Astrocyte (in vitro differentiated cells and primary cell): ENCODE data around the gene BLTP3A. TPM values are rescaled to one million over a fixed set of nuclear protein-coding genes. Genes with fewer than 3 reads are reported as not detected.

ENCODE experiments used
- DNase-seq: peaks from one replicate; pipeline ENCODE4 v3.0.0-alpha.2; 2010; ENCODE audit warnings: low read depth
- FAIRE-seq: peaks from 2 replicates; lab custom pipeline; 2011; peaks lifted over from hg19 to GRCh38; lab: Jason Lieb, UNC
- H2AFZ ChIP-seq: 2 replicates; pipeline ENCODE4 v1.6.0; 2012; ENCODE audit warnings: low read depth, low read length, inconsistent platforms
- H3K27ac ChIP-seq: 2 replicates; pipeline ENCODE4 v1.5.1; 2011; ENCODE audit warnings: low read depth, low read length, inconsistent platforms
- H3K27me3 ChIP-seq: 2 replicates; pipeline ENCODE4 v1.6.0; 2011; ENCODE audit warnings: low read length, inconsistent platforms; ENCODE audit not compliant: insufficient read depth
- H3K36me3 ChIP-seq: 2 replicates; pipeline ENCODE4 v1.5.1; 2011; ENCODE audit warnings: low read length, inconsistent platforms; ENCODE audit not compliant: insufficient read depth
- H3K4me1 ChIP-seq: 2 replicates; pipeline ENCODE4 v1.5.1; 2011; ENCODE audit warnings: low read length, inconsistent platforms; ENCODE audit not compliant: insufficient read depth
- H3K4me2 ChIP-seq: 2 replicates; pipeline ENCODE4 v1.6.0; 2012; ENCODE audit warnings: low read length, inconsistent platforms
- H3K4me3 ChIP-seq: 2 replicates; pipeline ENCODE4 v1.5.1; 2011; ENCODE audit warnings: low read depth, mild to moderate bottlenecking, low read length, inconsistent platforms; ENCODE audit not compliant: insufficient read depth
- H3K79me2 ChIP-seq: 2 replicates; pipeline ENCODE4 v1.6.0; 2012; ENCODE audit warnings: mild to moderate bottlenecking, low read length, inconsistent platforms; ENCODE audit not compliant: insufficient read depth
- H3K9ac ChIP-seq: 2 replicates; pipeline ENCODE4 v1.6.0; 2012; ENCODE audit warnings: mild to moderate bottlenecking, low read length, inconsistent platforms
- H3K9me3 ChIP-seq: 2 replicates; pipeline ENCODE4 v1.5.1; 2012; ENCODE audit warnings: low read depth, mild to moderate bottlenecking, low read length, inconsistent platforms; ENCODE audit not compliant: insufficient read depth
- H4K20me1 ChIP-seq: 2 replicates; pipeline ENCODE4 v1.6.0; 2012; ENCODE audit warnings: low read length, inconsistent platforms; ENCODE audit not compliant: insufficient read depth
- H3K27ac Mint-ChIP-seq: one replicate; pipeline ENCODE4 v1.8.0; 2021; ENCODE audit warnings: mild to moderate bottlenecking, mixed read lengths; ENCODE audit not compliant: unreplicated experiment
- H3K27me3 Mint-ChIP-seq: one replicate; pipeline ENCODE4 v1.8.0; 2021; ENCODE audit warnings: low read depth, mixed read lengths; ENCODE audit not compliant: unreplicated experiment
- H3K36me3 Mint-ChIP-seq: one replicate; pipeline ENCODE4 v1.8.0; 2021; ENCODE audit warnings: low read depth, mixed read lengths; ENCODE audit not compliant: unreplicated experiment
- H3K4me1 Mint-ChIP-seq: one replicate; pipeline ENCODE4 v1.8.0; 2021; ENCODE audit warnings: low read depth, mixed read lengths; ENCODE audit not compliant: unreplicated experiment
- H3K4me3 Mint-ChIP-seq: one replicate; pipeline ENCODE4 v1.8.0; 2021; ENCODE audit warnings: mild to moderate bottlenecking, moderate library complexity, mixed read lengths; ENCODE audit not compliant: unreplicated experiment
- H3K9me3 Mint-ChIP-seq: one replicate; pipeline ENCODE4 v1.8.0; 2021; ENCODE audit warnings: mild to moderate bottlenecking, mixed read lengths; ENCODE audit not compliant: unreplicated experiment
- EZH2 ChIP-seq: IDR thresholded peaks from 2 replicates; pipeline ENCODE4 v1.6.1; 2012; ENCODE audit warnings: mild to moderate bottlenecking, low read length, inconsistent platforms; ENCODE audit not compliant: insufficient read depth
- total RNA-seq: library from RNA; stranded (reverse); gene quantifications from 2 replicates; pipeline ENCODE4 v1.2.1, GENCODE V29; 2021
- TF ChIP-seq, protein P1 (sequence below): IDR thresholded peaks from 2 replicates; pipeline ENCODE4 v1.5.1; 2011; ENCODE audit warnings: low read depth, mild to moderate bottlenecking, inconsistent platforms, low read length, moderate library complexity; ENCODE audit not compliant: insufficient read depth

BLTP3A gene
- total RNA-seq, 1 donor from 2014 or later: 25.1 TPM

GRCh38 chr6:34832942-34833341, 41.1 kb downstream of the BLTP3A start:
- H3K36me3 Mint-ChIP-seq: peaks cover 19% of the 10 kb centered on the region
- H2AFZ ChIP-seq: no peak overlapping the region
- no peaks in the 10 kb centered on the region for H3K9me3 Mint-ChIP-seq
- no peak overlapping the region for H3K4me3 Mint-ChIP-seq
- TF ChIP-seq, protein P1, sequence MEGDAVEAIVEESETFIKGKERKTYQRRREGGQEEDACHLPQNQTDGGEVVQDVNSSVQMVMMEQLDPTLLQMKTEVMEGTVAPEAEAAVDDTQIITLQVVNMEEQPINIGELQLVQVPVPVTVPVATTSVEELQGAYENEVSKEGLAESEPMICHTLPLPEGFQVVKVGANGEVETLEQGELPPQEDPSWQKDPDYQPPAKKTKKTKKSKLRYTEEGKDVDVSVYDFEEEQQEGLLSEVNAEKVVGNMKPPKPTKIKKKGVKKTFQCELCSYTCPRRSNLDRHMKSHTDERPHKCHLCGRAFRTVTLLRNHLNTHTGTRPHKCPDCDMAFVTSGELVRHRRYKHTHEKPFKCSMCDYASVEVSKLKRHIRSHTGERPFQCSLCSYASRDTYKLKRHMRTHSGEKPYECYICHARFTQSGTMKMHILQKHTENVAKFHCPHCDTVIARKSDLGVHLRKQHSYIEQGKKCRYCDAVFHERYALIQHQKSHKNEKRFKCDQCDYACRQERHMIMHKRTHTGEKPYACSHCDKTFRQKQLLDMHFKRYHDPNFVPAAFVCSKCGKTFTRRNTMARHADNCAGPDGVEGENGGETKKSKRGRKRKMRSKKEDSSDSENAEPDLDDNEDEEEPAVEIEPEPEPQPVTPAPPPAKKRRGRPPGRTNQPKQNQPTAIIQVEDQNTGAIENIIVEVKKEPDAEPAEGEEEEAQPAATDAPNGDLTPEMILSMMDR: no peak
- no peak for TF ChIP-seq EZH2
- no peaks in the 10 kb centered on the region for H4K20me1 ChIP-seq
- no peak for DNase-seq
- no peak overlapping the region for H3K27ac ChIP-seq
- H3K4me1 ChIP-seq: no peaks in the 10 kb centered on the region
- H3K27ac Mint-ChIP-seq: no peak overlapping the region
- H3K4me2 ChIP-seq: no peak overlapping the region
- H3K27me3 ChIP-seq: no peaks in the 10 kb centered on the region
- H3K79me2 ChIP-seq: no peaks in the 10 kb centered on the region
- FAIRE-seq: no peak
- H3K4me1 Mint-ChIP-seq: peaks cover 8% of the 10 kb centered on the region
- H3K9me3 ChIP-seq: no peaks in the 10 kb centered on the region
- H3K27me3 Mint-ChIP-seq: no peaks in the 10 kb centered on the region
- no peaks in the 10 kb centered on the region for H3K36me3 ChIP-seq
- no peak overlapping the region for H3K9ac ChIP-seq
- no peak overlapping the region for H3K4me3 ChIP-seq

GRCh38 chr6:34834789-34835518, 43.1 kb downstream of the BLTP3A start:
- no peaks in the 10 kb centered on the region for H3K9me3 Mint-ChIP-seq
- no peak overlapping the region for H3K27ac ChIP-seq
- H3K27me3 Mint-ChIP-seq: no peaks in the 10 kb centered on the region
- H3K9me3 ChIP-seq: no peaks in the 10 kb centered on the region
- no peaks in the 10 kb centered on the region for H3K36me3 ChIP-seq
- H4K20me1 ChIP-seq: no peaks in the 10 kb centered on the region
- peaks cover 27% of the 10 kb centered on the region for H3K36me3 Mint-ChIP-seq
- FAIRE-seq (no peak), DNase-seq (peak; percentile 11)
- peak overlapping the region; percentile 29 for H3K27ac Mint-ChIP-seq
- no peaks in the 10 kb centered on the region for H3K27me3 ChIP-seq
- H3K79me2 ChIP-seq: no peaks in the 10 kb centered on the region
- no peak overlapping the region for H2AFZ ChIP-seq
- H3K4me2 ChIP-seq: no peak overlapping the region
- H3K4me1 Mint-ChIP-seq: peaks cover 8% of the 10 kb centered on the region
- H3K4me3 Mint-ChIP-seq: no peak overlapping the region
- no peak overlapping the region for H3K4me3 ChIP-seq
- H3K4me1 ChIP-seq: no peaks in the 10 kb centered on the region
- TF ChIP-seq EZH2: no peak
- TF ChIP-seq, protein P1: no peak
- H3K9ac ChIP-seq: no peak overlapping the region

DNA sequence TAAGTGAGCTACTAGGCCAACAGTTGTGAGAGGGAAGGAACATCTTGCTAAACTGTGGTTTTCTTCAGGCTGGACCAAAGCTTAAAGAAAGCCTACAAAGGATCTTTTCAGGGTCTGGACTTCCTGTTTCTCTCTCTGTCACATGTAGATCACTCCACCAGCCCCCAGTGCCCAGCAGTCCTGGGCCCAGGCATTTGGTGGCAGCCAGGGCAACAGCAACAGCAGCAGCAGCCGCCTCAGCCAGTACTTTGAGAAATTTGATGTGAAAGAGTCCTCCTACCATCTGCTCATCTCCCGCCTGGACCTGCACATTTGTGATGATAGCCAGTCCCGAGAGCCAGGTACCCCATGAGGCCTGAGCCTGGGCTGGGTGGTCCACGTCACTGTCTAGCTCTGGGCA, 44.1 kb downstream of the BLTP3A start:
- Histone ChIP-seq H3K4me2 (no peak overlapping the region), H4K20me1 (no peaks in the 10 kb centered on the region), H3K79me2 (no peaks in the 10 kb centered on the region), H3K36me3 (no peaks in the 10 kb centered on the region), H3K9me3 (no peaks in the 10 kb centered on the region), H3K9ac (no peak overlapping the region), H3K4me3 (no peak overlapping the region), H3K27me3 (no peaks in the 10 kb centered on the region), H2AFZ (no peak overlapping the region), H3K4me1 (no peaks in the 10 kb centered on the region), H3K27ac (no peak overlapping the region)
- H3K36me3 Mint-ChIP-seq: peaks cover 27% of the 10 kb centered on the region
- DNase-seq: no peak
- no peak for FAIRE-seq
- H3K27ac Mint-ChIP-seq: no peak overlapping the region
- H3K9me3 Mint-ChIP-seq: no peaks in the 10 kb centered on the region
- H3K27me3 Mint-ChIP-seq: no peaks in the 10 kb centered on the region
- no peak for TF ChIP-seq EZH2
- TF ChIP-seq, protein P1: no peak
- peaks cover 8% of the 10 kb centered on the region for H3K4me1 Mint-ChIP-seq
- H3K4me3 Mint-ChIP-seq: no peak overlapping the region
